Measurements from ENCODE around the gene GSG1L. TPM values are rescaled to one million over a fixed set of nuclear protein-coding genes. Genes with fewer than 3 reads are reported as not detected.

GSG1L gene
- total and polyA plus RNA-seq, 12 donors: 0.68 to 14.6 (median 3.4) TPM; not detected in 5

DNA sequence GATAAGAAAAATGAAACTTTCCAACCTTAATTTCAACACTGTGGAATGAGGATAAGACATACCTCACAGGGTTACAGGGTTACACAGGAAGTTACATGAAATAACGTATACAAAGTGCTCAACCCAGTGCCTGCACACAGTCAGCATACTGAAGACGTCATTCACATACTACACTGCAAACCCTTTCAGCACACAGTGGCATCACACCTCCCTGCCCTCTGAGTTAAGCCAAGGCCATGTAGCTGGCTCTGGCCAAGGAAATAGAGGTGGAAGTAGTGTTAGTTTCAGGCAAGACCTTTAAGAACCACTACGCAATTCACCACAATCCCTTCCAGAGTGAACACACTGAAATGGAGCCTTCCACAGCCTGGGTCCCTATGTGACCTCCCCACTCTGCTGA, 46.6 kb upstream of the GSG1L start:
- H3K36me3 ChIP-seq: peaks cover 4 to 100% (median 69%) of the 10 kb centered on the region in 9 donors
- H3K27ac ChIP-seq: peak overlapping the region in 1 of 10 donors; percentile 66
- intact Hi-C loops (cut with DNase I): no loop called here
- WGBS, 2 donors: 77 to 79% methylated on average over 3 of the region's 3 CpGs
- no peak for DNase-seq
- no peaks in the 10 kb centered on the region for H3K27me3 ChIP-seq
- TF ChIP-seq, protein P1, sequence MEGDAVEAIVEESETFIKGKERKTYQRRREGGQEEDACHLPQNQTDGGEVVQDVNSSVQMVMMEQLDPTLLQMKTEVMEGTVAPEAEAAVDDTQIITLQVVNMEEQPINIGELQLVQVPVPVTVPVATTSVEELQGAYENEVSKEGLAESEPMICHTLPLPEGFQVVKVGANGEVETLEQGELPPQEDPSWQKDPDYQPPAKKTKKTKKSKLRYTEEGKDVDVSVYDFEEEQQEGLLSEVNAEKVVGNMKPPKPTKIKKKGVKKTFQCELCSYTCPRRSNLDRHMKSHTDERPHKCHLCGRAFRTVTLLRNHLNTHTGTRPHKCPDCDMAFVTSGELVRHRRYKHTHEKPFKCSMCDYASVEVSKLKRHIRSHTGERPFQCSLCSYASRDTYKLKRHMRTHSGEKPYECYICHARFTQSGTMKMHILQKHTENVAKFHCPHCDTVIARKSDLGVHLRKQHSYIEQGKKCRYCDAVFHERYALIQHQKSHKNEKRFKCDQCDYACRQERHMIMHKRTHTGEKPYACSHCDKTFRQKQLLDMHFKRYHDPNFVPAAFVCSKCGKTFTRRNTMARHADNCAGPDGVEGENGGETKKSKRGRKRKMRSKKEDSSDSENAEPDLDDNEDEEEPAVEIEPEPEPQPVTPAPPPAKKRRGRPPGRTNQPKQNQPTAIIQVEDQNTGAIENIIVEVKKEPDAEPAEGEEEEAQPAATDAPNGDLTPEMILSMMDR (IDR thresholded peaks at IDR 0.05): no peak
- no peak overlapping the region for H3K4me3 ChIP-seq
- H3K9me3 ChIP-seq: no peaks in the 10 kb centered on the region
- peak in 2 of 8 donors; percentile 11 to 14 for ATAC-seq
- H3K4me1 ChIP-seq: peaks cover 0 to 23% (median 0%) of the 10 kb centered on the region in 9 donors

DNA sequence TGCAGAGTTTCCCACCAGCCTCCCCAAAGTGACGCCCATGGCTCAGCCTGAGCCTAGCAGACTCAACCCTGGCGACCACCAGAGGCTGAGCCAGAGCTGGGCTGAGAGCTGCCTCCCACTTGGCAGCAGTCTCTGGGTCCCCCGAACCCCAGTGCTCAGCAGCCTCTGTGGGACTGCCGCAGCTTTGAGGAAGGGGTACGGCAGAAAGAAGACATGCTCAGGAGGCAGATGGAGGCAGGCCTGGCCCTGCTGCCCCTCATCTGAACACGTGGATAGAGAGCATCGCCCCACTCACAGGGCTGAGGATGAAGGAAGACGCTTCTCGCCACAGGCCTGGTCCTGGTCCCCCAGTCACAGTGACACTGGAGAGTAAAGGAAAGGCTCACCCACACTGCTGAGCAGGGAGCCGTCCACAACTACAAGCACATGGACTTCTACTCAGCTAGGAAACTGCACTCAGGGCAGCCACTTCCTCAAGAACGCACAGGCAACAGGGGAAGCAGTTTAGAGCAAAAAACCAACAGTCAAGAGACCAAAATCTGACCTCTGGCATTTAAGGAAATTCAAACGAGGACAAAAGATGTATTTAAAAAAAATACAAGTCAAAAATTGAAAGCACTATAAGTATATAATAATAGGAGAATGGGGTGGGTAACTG, 45.2 kb upstream of the GSG1L start:
- Histone ChIP-seq H3K27me3 (no peaks in the 10 kb centered on the region), H3K36me3 (peaks cover 4 to 100% (median 73%) of the 10 kb centered on the region in 9 donors), H3K4me3 (no peak overlapping the region), H3K4me1 (peaks cover 0 to 23% (median 0%) of the 10 kb centered on the region in 9 donors), H3K27ac (peak overlapping the region in 1 of 10 donors; percentile 66), H3K9me3 (no peaks in the 10 kb centered on the region)
- TF ChIP-seq, protein P1 (IDR thresholded peaks at IDR 0.05): no peak
- intact Hi-C loops (cut with DNase I): loop anchor here in 1 of 10 donors (10.0 kb wide), 1 partner anchor 46 kb away; no protein-coding TSS in a partner anchor
- no peak for DNase-seq
- 82 to 83% methylated on average over 12 of the region's 12 CpGs for WGBS, 2 donors
- peak in 2 of 8 donors; percentile 24 to 27 for ATAC-seq

DNA sequence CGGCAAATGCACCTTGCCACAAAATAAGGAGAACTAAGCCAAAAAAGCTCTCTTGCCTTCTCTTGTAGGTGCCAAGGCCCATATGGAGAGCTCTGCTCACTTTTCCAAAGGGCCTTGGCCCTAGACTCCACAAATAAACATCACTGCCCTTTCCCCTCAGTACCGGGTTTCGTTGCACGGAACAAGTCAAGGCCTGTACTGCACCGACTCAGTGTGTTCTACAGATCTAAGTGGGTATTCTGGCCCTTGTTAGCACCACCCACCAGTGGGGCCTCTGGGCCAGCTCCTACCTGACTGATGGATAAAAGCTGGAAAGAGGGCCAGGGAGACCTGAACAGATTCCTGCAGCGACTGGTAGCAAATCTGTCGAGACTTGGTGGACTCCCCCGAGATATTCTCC, 43.7 kb upstream of the GSG1L start:
- no peak for DNase-seq
- TF ChIP-seq, protein P1 (IDR thresholded peaks at IDR 0.05): no peak
- Histone ChIP-seq H3K9me3 (no peaks in the 10 kb centered on the region), H3K27me3 (no peaks in the 10 kb centered on the region), H3K4me1 (peaks cover 0 to 23% (median 0%) of the 10 kb centered on the region in 9 donors), H3K4me3 (no peak overlapping the region), H3K27ac (no peak overlapping the region), H3K36me3 (peaks cover 4 to 100% (median 79%) of the 10 kb centered on the region in 9 donors)
- no peak for ATAC-seq
- intact Hi-C loops (cut with DNase I): loop anchor here in 1 of 10 donors (10.0 kb wide), 1 partner anchor 48 kb away; no protein-coding TSS in a partner anchor
- WGBS, 2 donors: 93 to 95% methylated on average over 8 of the region's 8 CpGs

DNA sequence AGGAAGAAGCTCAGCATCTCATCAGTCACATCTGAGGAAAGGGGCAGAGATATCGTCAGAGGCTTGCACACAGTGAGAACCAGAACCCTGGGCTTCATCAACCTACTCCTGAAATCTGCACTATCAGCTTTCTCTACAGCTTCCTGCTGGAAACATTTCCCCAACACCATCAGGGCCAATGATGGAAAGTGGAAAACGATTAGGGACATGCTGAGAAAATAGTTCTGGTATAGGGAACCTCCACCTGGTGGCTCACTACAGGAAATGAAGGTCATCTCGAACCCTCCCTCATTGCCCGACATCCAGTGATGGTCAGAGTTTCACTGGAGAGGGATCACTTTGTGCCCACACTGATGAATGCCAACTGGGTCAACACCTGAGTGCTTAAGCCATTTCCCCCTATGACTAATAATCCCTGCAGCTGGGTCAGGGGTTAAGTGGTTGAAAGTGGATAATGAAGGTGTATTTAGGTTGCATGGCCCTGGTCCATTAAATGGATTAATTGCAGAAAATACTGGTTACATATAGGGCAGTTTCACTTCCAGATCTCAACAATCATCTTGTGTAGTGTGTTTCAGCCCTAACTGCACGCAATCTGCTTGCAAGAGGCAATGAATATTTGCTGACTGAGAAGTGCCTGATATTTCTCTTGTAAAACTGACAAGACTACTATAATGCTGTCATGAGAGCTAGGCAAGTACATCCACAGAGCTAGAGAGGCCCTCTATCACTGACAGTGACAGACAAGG, 43.1 kb upstream of the GSG1L start:
- ATAC-seq (no peak), DNase-seq (no peak)
- no peak overlapping the region for H3K27ac ChIP-seq
- H3K4me3 ChIP-seq: no peak overlapping the region
- no peaks in the 10 kb centered on the region for H3K9me3 ChIP-seq
- peaks cover 0 to 23% (median 0%) of the 10 kb centered on the region in 9 donors for H3K4me1 ChIP-seq
- WGBS, 2 donors: 80 to 81% methylated on average over 5 of the region's 5 CpGs
- H3K27me3 ChIP-seq: no peaks in the 10 kb centered on the region
- H3K36me3 ChIP-seq: peaks cover 4 to 100% (median 81%) of the 10 kb centered on the region in 9 donors
- TF ChIP-seq, protein P1 (IDR thresholded peaks at IDR 0.05): no peak
- intact Hi-C loops (cut with DNase I): loop anchor here in 1 of 10 donors (10.0 kb wide), 1 partner anchor 48 kb away; no protein-coding TSS in a partner anchor
